K562 (cell line): ENCODE measurements around the gene NFKBIB. TPM values are rescaled to one million over a fixed set of nuclear protein-coding genes. Genes with fewer than 3 reads are reported as not detected.

Experiments used
- CREB1 ChIP-seq, 2 experiments: sonication (generic) in 1 of 2; formaldehyde crosslinking in 1 of 2; IDR thresholded peaks; 2 replicates each; pipeline versions ENCODE4 v1.6.1 to v1.8.0; 2012 to 2022; ENCODE audit warnings: inconsistent platforms in 1 of 2, mild to moderate bottlenecking in 1 of 2, missing genetic modification reagents in 1 of 2, moderate library complexity in 1 of 2
- DNMT1 ChIP-seq: fragments of 450-650 bp; IDR thresholded peaks from 2 replicates; pipeline ENCODE4 v1.6.1; 2016; ENCODE audit warnings: antibody characterized with exemption, mild to moderate bottlenecking
- GTF2E2 ChIP-seq: fragments of 200-800 bp; sonication (Bioruptor generic); IDR thresholded peaks from 2 replicates; pipeline ENCODE4 v1.6.1; 2016; ENCODE audit warnings: missing genetic modification characterization, missing compliant biosample characterization
- HNRNPLL ChIP-seq: fragments of 200-400 bp; formaldehyde crosslinking; IDR thresholded peaks from 2 replicates; pipeline ENCODE4 v1.6.1; 2017; ENCODE audit warnings: low read length, low read depth, mild to moderate bottlenecking; ENCODE audit not compliant: poor library complexity, severe bottlenecking
- MTA1 ChIP-seq: fragments of 450-650 bp; IDR thresholded peaks from 2 replicates; pipeline ENCODE4 v1.6.1; 2017; ENCODE audit warnings: borderline replicate concordance
- NFE2 ChIP-seq: IDR thresholded peaks from 2 replicates; pipeline ENCODE4 v1.6.1; 2014; ENCODE audit warnings: antibody characterized with exemption, low read depth
- PYGO2 ChIP-seq: fragments of 450-650 bp; IDR thresholded peaks from 2 replicates; pipeline ENCODE4 v1.6.1; 2016; ENCODE audit warnings: mild to moderate bottlenecking, missing genetic modification characterization, moderate library complexity, missing compliant biosample characterization
- SIN3A ChIP-seq, 2 experiments: fragments of 150-350 bp in 1 of 2; IDR thresholded peaks; 2 replicates each; pipeline ENCODE4 v1.6.1; 2011 to 2016; ENCODE audit warnings: borderline replicate concordance in 2 of 2, low read depth in 2 of 2, low read length in 2 of 2, mild to moderate bottlenecking in 2 of 2, moderate library complexity in 2 of 2; ENCODE audit not compliant: control insufficient read depth in 1 of 2
- SNIP1 ChIP-seq: fragments of 450-650 bp; IDR thresholded peaks from 2 replicates; pipeline ENCODE4 v1.7.1; 2017; ENCODE audit warnings: low read depth, mild to moderate bottlenecking
- YY1 ChIP-seq, 3 experiments: IDR thresholded peaks; 2 replicates each; pipeline ENCODE4 v1.6.1; 2011; ENCODE audit warnings: low read length in 2 of 3, mild to moderate bottlenecking in 2 of 3, moderate library complexity in 2 of 3, borderline replicate concordance in 1 of 3, control low read depth in 1 of 3, low read depth in 1 of 3; ENCODE audit not compliant: insufficient read depth in 3 of 3, insufficient replicate concordance in 2 of 3, control insufficient read depth in 1 of 3, insufficient read length in 1 of 3; ENCODE audit errors: extremely low read depth in 1 of 3
- ZNF436 ChIP-seq: fragments of 250-450, 450-650 bp; sonication (Bioruptor Pico); formaldehyde crosslinking; IDR thresholded peaks from 2 replicates; pipeline ENCODE4 v1.7.0; 2020; ENCODE audit warnings: mild to moderate bottlenecking
- polyA plus RNA-seq, 8 experiments: library from polyadenylated mRNA; depleted of rRNA in 4 of 8; stranded (reverse) in 5 of 8; unstranded in 3 of 8; fragments of >200 nt; fragmentation: Nextera tagmentation in 2 of 8; fragmentation: Illumina TruSeq in 1 of 8; extraction: Ambion mirVana in 2 of 8; extraction: Trizol in 1 of 8; gene quantifications; 2 replicates each; pipeline versions ENCODE4 v1.2.1 to v1.2.3, GENCODE V29; 2011 to 2014; ENCODE audit warnings: inconsistent platforms in 1 of 8, missing spikeins in 1 of 8
- total RNA-seq, 7 experiments: library from RNA; depleted of rRNA in 6 of 7; stranded (reverse); fragments of >200 nt in 6 of 7; fragmentation: Illumina TruSeq in 2 of 7; extraction: Trizol in 2 of 7; gene quantifications; 2 replicates each; pipeline versions ENCODE4 v1.2.1 to v1.2.3, GENCODE V29; 2011 to 2021; ENCODE audit warnings: low replicate concordance in 1 of 7
- TF ChIP-seq, protein P1 (sequence below): fragments of 250-450 bp; sonication (Bioruptor Pico); IDR thresholded peaks from 2 replicates; pipeline ENCODE4 v1.4.0; 2020; ENCODE audit warnings: borderline replicate concordance
- TF ChIP-seq, protein P2 (sequence below): sonication (generic); formaldehyde crosslinking; IDR thresholded peaks from 2 replicates; pipeline ENCODE4 v1.8.1; 2023; ENCODE audit warnings: mild to moderate bottlenecking, missing genetic modification reagents
- TF ChIP-seq, protein P3 (sequence below): fragments of 450-650 bp; IDR thresholded peaks from 2 replicates; pipeline ENCODE4 v1.6.1; 2016; ENCODE audit warnings: missing biosample characterization, missing genetic modification characterization
- TF ChIP-seq, protein P4 (sequence below): fragments of 150-350 bp; conservative IDR thresholded peaks from 2 replicates; pipeline ENCODE4 v1.6.1; 2014; ENCODE audit warnings: low read length

NFKBIB gene
- total and polyA plus RNA-seq, 9 of the 15 experiments (the other 6 are each of a cell fraction or from before 2014, with no cell fraction given), result 1.5 to 44.9 (median 10.4) TPM

GRCh38 chr19:38929929-38930775 is 30.4 kb downstream of the NFKBIB start, which contains the start of gene SARS2 (continued):
- TF ChIP-seq, protein P1, sequence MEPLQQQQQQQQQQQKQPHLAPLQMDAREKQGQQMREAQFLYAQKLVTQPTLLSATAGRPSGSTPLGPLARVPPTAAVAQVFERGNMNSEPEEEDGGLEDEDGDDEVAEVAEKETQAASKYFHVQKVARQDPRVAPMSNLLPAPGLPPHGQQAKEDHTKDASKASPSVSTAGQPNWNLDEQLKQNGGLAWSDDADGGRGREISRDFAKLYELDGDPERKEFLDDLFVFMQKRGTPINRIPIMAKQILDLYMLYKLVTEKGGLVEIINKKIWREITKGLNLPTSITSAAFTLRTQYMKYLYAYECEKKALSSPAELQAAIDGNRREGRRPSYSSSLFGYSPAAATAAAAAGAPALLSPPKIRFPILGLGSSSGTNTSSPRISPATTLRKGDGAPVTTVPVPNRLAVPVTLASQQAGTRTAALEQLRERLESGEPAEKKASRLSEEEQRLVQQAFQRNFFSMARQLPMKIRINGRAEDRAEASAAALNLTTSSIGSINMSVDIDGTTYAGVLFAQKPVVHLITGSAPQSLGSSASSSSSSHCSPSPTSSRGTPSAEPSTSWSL (CRISPR knock-in tag), result no peak
- no peak for TF ChIP-seq SNIP1
- TF ChIP-seq SIN3A (IDR thresholded peaks at IDR 0.05; ENCODE audit: borderline replicate concordance in 2 of 2, control insufficient read depth in 1 of 2, low read depth in 2 of 2, low read length in 2 of 2), result peak; percentile 24 to 88; a peak in 3 of 4 replicates
- peak; percentile 97 to 99 (median 97) for TF ChIP-seq YY1 (IDR thresholded peaks at IDR 0.05; ENCODE audit: borderline replicate concordance in 1 of 3, control insufficient read depth in 1 of 3, extremely low read depth in 1 of 3, insufficient read depth in 3 of 3, insufficient read length in 1 of 3, insufficient replicate concordance in 2 of 3, low read depth in 1 of 3, low read length in 2 of 3)
- TF ChIP-seq NFE2, result peak; percentile 16; the same call in 1 of the 2 replicates
- TF ChIP-seq GTF2E2 (tag), result 0 out of 2 replicates have a peak, but pooled peaks have one; percentile 81
- no peak for TF ChIP-seq DNMT1
- TF ChIP-seq MTA1, result no peak; the same call in 1 of the 2 replicates
- no peak for TF ChIP-seq PYGO2 (tag)
- TF ChIP-seq HNRNPLL, result peak; percentile 50
- TF ChIP-seq, protein P2, sequence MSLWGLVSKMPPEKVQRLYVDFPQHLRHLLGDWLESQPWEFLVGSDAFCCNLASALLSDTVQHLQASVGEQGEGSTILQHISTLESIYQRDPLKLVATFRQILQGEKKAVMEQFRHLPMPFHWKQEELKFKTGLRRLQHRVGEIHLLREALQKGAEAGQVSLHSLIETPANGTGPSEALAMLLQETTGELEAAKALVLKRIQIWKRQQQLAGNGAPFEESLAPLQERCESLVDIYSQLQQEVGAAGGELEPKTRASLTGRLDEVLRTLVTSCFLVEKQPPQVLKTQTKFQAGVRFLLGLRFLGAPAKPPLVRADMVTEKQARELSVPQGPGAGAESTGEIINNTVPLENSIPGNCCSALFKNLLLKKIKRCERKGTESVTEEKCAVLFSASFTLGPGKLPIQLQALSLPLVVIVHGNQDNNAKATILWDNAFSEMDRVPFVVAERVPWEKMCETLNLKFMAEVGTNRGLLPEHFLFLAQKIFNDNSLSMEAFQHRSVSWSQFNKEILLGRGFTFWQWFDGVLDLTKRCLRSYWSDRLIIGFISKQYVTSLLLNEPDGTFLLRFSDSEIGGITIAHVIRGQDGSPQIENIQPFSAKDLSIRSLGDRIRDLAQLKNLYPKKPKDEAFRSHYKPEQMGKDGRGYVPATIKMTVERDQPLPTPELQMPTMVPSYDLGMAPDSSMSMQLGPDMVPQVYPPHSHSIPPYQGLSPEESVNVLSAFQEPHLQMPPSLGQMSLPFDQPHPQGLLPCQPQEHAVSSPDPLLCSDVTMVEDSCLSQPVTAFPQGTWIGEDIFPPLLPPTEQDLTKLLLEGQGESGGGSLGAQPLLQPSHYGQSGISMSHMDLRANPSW (CRISPR knock-in tag), result no peak
- TF ChIP-seq ZNF436 (CRISPR knock-in tag), result no peak
- no peak; the same call in 1 of the 2 replicates for TF ChIP-seq CREB1 (IDR thresholded peaks at IDR 0.05)
- no peak for TF ChIP-seq CREB1 (CRISPR knock-in tag; IDR thresholded peaks at IDR 0.05)
- TF ChIP-seq, protein P3, sequence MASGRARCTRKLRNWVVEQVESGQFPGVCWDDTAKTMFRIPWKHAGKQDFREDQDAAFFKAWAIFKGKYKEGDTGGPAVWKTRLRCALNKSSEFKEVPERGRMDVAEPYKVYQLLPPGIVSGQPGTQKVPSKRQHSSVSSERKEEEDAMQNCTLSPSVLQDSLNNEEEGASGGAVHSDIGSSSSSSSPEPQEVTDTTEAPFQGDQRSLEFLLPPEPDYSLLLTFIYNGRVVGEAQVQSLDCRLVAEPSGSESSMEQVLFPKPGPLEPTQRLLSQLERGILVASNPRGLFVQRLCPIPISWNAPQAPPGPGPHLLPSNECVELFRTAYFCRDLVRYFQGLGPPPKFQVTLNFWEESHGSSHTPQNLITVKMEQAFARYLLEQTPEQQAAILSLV (tag), result no peak
- TF ChIP-seq, protein P4, sequence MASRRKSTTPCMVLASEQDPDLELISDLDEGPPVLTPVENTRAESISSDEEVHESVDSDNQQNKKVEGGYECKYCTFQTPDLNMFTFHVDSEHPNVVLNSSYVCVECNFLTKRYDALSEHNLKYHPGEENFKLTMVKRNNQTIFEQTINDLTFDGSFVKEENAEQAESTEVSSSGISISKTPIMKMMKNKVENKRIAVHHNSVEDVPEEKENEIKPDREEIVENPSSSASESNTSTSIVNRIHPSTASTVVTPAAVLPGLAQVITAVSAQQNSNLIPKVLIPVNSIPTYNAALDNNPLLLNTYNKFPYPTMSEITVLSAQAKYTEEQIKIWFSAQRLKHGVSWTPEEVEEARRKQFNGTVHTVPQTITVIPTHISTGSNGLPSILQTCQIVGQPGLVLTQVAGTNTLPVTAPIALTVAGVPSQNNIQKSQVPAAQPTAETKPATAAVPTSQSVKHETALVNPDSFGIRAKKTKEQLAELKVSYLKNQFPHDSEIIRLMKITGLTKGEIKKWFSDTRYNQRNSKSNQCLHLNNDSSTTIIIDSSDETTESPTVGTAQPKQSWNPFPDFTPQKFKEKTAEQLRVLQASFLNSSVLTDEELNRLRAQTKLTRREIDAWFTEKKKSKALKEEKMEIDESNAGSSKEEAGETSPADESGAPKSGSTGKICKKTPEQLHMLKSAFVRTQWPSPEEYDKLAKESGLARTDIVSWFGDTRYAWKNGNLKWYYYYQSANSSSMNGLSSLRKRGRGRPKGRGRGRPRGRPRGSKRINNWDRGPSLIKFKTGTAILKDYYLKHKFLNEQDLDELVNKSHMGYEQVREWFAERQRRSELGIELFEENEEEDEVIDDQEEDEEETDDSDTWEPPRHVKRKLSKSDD, result no peak
